ENCODE data around the gene TEP1.
"Not testable (repeated sequence)": the region's sequence is repeated elsewhere in the genome, so short reads cannot be mapped to it uniquely, and the experiment has no call there.

TEP1 gene

DNA sequence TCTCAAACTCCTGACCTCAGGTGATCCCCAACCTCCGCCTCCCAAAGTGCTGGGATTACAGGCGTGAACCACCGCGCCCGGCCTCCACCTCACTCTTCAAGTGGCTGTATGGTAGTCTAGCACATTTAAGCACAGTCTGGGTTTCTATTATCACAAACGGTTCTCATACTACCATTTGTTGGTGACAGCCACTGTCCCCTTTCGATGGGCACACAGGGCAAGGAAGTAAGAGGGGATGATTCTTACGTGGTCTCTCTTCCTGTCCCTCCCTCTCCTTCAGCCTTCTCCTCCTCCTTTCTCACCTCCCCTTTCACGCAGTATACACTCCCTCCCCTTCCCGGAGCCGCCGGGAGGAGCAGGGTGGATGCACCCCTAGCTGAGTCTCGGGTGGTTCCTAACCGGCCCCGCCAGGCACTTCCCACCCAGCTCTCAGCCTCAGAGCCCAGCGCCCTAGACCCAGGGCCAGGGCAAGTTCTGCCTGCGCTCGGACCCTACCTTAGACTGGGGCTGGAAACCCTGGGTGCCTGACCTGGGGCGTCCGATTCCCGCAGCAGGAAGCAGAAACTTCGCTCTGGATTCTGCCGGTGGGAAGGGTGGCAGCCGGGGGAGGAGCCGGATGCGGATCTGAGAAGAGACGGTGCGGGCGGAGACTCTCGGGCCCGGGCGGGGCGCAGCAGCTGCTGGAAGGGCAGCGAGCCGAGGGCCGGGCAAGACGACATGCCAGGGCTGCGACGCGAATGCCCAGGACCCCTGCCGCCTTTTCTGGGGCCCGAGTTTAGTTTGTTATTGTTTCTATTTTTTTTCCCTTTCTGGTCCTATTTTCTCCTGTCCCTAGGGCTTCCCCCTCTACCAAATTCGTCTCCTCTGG is at the start of gene TEP1:
TEP1 (minus strand) TSS at position 626 of the 868 bp plus-strand sequence. CDS start 5,062 bp downstream, outside the sequence.
- DNase-seq (ENCODE audit: low read depth): peak; percentile 61

DNA sequence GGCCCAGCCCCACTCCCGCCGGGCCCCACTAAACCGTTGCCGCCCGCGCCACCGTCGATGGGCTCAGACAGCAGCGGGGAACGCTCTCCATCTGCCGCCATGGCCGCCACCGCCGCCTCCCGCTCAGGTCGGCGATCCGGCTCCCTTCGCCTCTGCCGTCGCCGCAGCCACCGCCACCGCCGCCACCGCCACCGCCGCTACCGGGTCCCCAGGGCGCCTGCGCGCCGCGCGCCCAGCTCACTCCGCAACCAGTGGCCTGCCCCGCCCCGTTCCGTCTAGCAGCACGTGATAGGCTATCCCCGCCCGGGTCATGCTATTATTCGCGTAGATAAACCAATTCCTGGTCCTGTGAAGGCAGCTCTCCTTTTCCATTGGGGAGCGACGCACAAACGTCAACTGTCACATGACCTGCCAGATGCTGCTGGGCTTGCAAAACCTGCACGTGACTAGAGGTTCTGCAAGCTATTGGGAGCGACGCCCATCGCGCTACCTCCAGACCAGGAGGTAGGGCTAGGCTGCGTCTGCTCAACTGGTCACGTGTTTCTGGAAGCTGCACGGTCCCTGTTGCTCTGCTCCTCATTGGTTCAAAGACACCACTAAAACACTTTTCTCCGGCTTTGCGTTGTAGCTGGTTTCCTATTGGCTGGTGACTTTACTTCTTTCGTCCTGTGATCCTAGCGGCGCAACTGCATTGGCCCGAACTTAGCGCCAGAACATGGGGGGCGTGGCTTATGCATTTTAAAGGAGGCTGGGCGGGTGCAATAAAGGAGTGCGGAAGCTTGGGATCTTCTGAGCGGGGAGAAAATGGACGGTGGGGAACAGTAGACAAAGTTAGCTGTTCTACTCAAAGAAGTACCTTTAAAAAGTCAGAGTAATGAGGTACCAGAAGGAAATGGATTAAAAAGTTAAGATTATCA is 48.2 kb upstream of the TEP1 start, which contains the start of gene PIP4P1:
PIP4P1 (minus strand) TSS at position 210 of the 917 bp plus-strand sequence; CDS start at position 101, 109 bp downstream.
- DNase-seq (ENCODE audit: low read depth): peak; percentile 97

DNA sequence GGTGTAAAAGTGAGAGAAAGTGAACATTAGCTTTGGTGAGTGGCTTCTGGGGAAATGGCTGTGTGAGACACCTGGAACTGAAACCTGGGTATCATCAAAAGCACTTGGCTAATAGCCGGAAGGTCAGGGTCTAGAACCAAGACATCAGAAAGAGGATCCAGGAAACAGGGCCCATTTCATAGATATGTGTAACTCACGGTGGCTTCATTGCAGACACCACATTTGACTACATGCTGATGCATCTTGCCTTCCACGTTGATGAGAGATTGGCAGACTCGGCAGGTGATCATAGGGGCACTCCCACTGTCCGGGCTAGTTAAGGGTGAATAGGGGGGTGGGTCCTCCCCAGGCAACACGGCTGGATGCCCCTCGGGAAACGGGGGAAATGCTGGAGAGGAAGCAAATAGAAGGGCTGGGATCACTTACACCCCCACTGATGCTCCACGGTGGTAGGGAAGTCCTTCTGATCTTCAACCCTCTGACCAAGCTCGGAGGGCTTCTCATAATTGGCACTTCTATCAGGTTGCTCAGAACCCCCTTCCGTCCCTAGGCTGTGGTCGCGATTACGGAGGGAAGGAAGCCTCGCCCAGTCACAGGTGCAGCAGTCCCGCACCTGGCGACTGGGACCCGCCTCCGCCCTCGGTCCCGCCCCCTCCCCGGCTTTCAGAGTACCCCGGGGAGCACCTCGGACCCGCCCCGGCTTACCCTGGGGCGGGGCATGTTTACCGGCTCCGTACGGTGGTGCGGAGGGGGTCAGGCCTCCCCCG is 47.3 kb upstream of the TEP1 start:
- DNase-seq (ENCODE audit: low read depth): peak; percentile 18

DNA sequence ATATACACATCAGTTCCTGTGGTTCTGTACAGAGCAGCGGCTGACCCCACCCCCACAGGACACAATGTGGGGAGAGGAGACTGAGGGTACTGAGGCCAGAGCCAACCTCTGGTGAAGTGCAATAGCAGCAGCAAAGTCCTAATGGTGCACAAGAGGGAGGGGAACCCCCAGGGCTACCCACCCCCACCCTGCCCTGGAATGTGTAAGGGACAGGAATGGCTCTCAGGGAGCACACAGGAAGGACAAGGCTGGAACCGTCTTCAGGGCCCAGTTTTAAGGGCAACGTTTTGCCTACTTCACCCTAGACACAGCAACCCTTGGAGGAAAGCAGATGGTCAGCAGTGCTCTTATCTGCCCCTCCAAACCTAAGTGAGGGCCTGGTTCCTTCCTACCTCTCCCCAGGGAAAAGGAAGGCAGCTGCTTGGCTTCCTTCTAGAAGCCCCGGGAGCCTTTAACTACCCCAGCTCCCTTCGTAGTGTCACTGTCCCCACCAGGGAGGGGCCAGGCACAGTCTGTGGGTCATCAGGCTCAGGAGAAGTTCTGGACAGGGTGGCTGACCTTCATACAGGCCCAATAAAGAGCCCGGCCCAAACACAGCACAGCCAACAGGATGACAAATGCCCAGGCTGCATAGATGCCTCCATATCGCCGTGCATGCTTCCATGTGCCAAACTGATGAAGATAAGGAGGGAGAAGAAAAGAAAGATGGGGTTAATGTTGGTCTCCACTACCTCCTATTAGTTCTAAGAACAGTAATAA is 44.9 kb upstream of the TEP1 start:
- no peak for DNase-seq (ENCODE audit: low read depth)

DNA sequence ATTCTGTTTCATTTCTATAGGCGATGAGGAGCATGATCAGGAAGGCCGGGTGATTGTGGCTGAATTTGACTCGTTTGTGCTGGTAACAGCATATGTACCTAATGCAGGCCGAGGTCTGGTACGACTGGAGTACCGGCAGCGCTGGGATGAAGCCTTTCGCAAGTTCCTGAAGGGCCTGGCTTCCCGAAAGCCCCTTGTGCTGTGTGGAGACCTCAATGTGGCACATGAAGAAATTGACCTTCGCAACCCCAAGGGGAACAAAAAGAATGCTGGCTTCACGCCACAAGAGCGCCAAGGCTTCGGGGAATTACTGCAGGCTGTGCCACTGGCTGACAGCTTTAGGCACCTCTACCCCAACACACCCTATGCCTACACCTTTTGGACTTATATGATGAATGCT is 43.7 kb upstream of the TEP1 start:
- no peak for DNase-seq (ENCODE audit: low read depth)

- peak; percentile 8 for DNase-seq (ENCODE audit: low read depth)
Measured at GRCh38 chr14:20455355-20456300, 42.3 kb upstream of the TEP1 start.

- peak; percentile 97 for DNase-seq (ENCODE audit: low read depth)
Measured at GRCh38 chr14:20454516-20455354, 41.4 kb upstream of the TEP1 start, which contains the start of the genes APEX1 and OSGEP. TSS of gene APEX1 (plus strand) at chr14:20455226. CDS start at chr14:20455646, 420 bp downstream. TSS of gene OSGEP (minus strand) at chr14:20454812. CDS start at chr14:20454683, 129 bp downstream.

DNA sequence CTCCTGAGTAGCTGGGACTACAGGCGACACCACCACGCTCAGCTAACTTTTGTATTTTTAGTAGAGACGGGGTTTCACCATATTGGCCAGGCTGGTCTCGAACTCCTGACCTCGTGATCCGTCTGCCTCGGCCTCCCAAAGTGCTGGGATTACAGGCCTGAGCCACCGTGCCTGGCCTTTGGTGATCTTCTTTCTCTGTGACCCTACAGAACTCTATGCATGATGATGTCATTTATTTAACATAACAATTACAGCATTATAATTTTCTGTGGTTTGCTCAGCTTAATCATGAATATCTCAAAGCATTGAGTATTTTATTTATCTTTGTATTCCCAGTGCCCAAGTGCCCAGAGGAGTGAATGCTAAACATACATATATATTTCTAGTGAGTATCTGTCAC is 39.5 kb upstream of the TEP1 start:
- DNase-seq (ENCODE audit: low read depth): not testable (repeated sequence)

GRCh38 chr14:20446889-20447288 is 33.6 kb upstream of the TEP1 start:
- DNase-seq (ENCODE audit: low read depth): no peak

DNA sequence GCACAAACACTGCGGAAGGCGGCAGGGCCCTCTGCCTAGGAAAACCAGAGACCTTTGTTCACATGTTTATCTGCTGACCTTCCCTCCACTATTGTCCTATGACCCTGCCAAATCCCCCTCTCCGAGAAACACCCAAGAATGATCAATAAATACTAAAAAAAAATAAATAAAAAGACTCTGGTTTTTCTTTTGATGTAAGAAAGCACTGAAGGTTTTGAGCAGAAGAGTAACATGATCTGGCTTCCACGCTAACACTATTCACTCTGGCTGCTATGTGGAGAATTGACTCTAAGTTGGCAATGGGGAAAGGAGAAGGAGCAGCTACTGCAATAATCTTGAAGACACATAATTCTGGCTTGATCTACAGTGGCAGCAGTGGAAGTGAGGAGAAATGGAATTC is 30.3 kb upstream of the TEP1 start:
- DNase-seq (ENCODE audit: low read depth): not testable (repeated sequence)

- DNase-seq (ENCODE audit: low read depth): no peak
Measured at GRCh38 chr14:20441461-20441860, 28.2 kb upstream of the TEP1 start.

DNA sequence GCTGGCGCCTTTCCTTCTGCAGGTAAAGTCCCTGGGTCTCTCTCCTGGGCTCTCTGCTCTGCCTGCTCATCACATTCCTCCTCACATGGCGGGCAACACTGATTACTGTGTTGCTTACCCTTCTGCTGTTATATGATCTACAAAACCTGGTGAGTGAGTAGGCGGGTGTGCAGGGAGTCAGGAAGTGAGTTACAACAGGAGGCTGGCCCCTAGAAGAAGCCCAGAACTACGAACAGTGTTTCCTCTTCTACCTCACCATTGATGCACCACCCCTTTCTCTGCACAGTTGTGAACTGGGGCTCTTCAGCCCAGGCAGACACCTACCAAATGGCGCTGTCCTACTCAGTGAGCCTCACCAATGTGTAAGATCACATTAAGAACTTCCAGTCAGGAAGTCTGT is 27.6 kb upstream of the TEP1 start:
- DNase-seq (ENCODE audit: low read depth): peak; percentile 2

DNA sequence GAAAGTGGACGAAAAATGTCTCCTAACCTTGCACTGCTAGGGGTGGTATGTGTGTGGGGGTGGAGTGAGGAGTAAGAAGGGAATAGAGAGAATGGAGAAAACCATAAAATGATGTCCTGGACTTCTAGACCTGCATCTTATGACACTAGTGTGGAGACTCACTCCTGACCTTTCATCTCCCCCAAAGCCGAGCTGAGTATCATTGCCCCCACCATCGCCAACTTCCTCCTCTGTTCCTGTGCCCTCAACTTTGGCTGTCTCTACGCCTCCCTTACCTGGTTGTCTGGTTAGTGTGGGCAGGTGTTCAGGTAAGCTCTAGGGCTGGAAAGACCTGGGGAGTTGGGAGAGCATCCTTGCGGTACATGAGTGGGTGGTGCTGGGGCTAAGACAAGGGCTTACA is 27.2 kb upstream of the TEP1 start:
- no peak for DNase-seq (ENCODE audit: low read depth)

GRCh38 chr14:20438664-20439063 is 25.4 kb upstream of the TEP1 start:
- DNase-seq (ENCODE audit: low read depth): no peak

DNA sequence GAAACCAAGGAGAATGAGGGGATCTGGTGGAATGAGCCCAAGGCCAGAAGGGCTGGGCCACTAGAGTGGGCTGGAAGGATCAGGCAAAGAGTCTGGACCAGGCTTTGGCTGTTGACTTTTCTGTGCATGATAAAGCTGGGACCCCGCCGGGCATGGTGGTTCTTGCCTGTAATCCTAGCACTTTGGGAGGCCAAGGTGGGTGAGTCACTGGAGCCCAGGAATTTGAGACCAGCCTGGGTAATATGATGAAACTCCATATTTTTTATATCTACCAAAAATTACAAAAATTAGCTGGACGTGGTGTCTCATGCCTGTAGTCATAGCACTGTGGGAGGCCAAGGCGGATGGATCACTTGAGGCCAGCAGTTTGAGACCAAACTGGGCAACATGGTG is 23.1 kb upstream of the TEP1 start:
- DNase-seq (ENCODE audit: low read depth): no peak

DNA sequence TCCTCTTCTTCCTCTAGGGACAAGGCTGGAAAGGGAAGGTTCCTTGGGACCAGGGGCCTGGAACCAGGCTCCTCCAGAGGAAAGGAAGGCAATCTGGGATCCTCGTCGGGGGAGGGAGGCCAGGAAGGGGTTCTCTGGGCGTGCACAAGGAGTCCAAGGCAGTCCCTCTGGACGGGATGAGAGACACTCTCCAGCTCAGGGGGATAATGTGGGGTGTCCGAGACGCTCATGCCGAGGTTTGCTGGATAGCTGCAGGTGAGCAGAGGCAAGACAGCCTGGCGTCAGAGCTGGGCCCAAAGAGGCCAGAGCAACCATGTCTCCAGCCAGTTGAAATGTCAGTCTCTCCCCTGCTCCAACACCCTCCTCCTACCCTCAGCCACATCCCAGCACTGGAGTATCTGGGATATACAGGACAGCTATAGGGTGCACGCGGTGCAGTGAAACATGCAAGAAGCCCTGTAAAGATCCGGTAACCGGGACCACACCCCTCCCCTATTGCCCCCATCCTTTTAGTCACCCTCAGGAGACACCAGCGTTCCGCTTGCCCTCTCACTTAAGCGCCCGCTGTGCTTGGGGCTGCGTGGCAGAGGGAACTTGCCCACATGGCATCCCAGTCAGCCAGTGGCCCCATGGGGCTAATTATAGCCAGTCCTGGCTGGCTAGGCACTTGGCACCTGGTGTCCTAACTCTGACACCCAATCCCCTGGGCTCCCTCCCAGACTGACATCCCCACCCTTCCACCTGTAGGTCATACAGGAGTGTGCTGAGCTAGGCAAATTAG is 22.5 kb upstream of the TEP1 start, which contains the start of gene KLHL33:
KLHL33 (minus strand) TSS at position 585 of the 781 bp plus-strand sequence; CDS start at position 230, 355 bp downstream.
- DNase-seq (ENCODE audit: low read depth): no peak

- no peak for DNase-seq (ENCODE audit: low read depth)
Measured at GRCh38 chr14:20434701-20435581, 21.6 kb upstream of the TEP1 start.
